Esophagus muscularis mucosa (tissue), 4 donors: ENCODE data around the gene CHRNB4. TPM values are rescaled to one million over a fixed set of nuclear protein-coding genes. Genes with fewer than 3 reads are reported as not detected.

Experiments
- DNase-seq: peaks from one replicate; pipeline ENCODE4 v3.0.0-alpha.2; 2017; ENCODE audit errors: extremely low spot score
- H3K27ac ChIP-seq, 4 donors: fragments of 200-600 bp; sonication (generic); replicated peaks in 1 of 4; 1 replicate in 3 of 4; 2 replicates in 1 of 4; pipeline ENCODE4 v1.5.1; 2016 to 2019; ENCODE audit warnings: mild to moderate bottlenecking in 1 of 4
- H3K27me3 ChIP-seq, 4 donors: fragments of 200-600 bp; sonication (generic); one replicate each; pipeline versions ENCODE4 v1.5.1 to v1.6.0; 2016 to 2019
- H3K36me3 ChIP-seq, 4 donors: fragments of 200-600 bp; sonication (generic); one replicate each; pipeline ENCODE4 v1.5.1; 2016 to 2019
- H3K4me1 ChIP-seq, 4 donors: fragments of 200-600 bp; sonication (generic); one replicate each; pipeline ENCODE4 v1.5.1; 2016 to 2019
- H3K4me3 ChIP-seq, 4 donors: fragments of 200-600 bp; sonication (generic); 1 replicate in 2 of 4; 2 replicates in 2 of 4; pipeline ENCODE4 v1.5.1; 2016 to 2019; ENCODE audit warnings: mild to moderate bottlenecking in 4 of 4, moderate library complexity in 1 of 4
- H3K9me3 ChIP-seq, 4 donors: fragments of 200-600 bp; sonication (generic); 1 replicate in 3 of 4; 2 replicates in 1 of 4; pipeline ENCODE4 v1.5.1; 2016 to 2019
- CTCF ChIP-seq, 3 experiments: fragments of 200-600 bp in 2 of 3; fragments of 450-650 bp in 1 of 3; sonication (generic) in 2 of 3; IDR thresholded peaks; one replicate each; pipeline ENCODE4 v1.5.1; 2017 to 2019; ENCODE audit warnings: antibody characterized with exemption in 3 of 3, mild to moderate bottlenecking in 2 of 3, moderate library complexity in 1 of 3
- EP300 ChIP-seq: sonication (generic); formaldehyde crosslinking; IDR thresholded peaks from one replicate; pipeline ENCODE4 v1.6.1; 2017; ENCODE audit warnings: antibody characterized with exemption
- POLR2A ChIP-seq: fragments of 450-650 bp; IDR thresholded peaks from one replicate; pipeline ENCODE4 v1.6.1; 2017; ENCODE audit warnings: antibody characterized with exemption, moderate library complexity, mild to moderate bottlenecking, low read depth
- POLR2AphosphoS5 ChIP-seq, 2 donors: sonication (generic); formaldehyde crosslinking; IDR thresholded peaks; one replicate each; pipeline ENCODE4 v1.6.1; 2017; ENCODE audit warnings: antibody characterized with exemption in 2 of 2
- WGBS: methylation state at CpG from one replicate; pipeline ENCODE4 v1.1.5; 2018; 5-methylcytosine and 5-hydroxymethylcytosine counted together
- intact Hi-C: fragments of 100-400 bp; cut with DNase I; formaldehyde crosslinking; loops from one replicate; pipeline ENCODE4 v1.15.1; 2023
- small RNA-seq, 3 donors: library from RNA; depleted of rRNA; stranded (forward); fragments of <200 nt; gene quantifications; one replicate each; pipeline ENCODE3, GENCODE V24; 2016
- total RNA-seq, 4 donors: library from RNA; depleted of rRNA; stranded (reverse); fragments of >200 nt; gene quantifications; one replicate each; pipeline versions ENCODE4 v1.1.0 to v1.2.1, GENCODE V29; 2016

The CHRNB4 gene
- total RNA-seq, 4 donors from 2014 or later = 0.26 to 0.50 (median 0.34) TPM; not detected in 1

- no peaks in the 10 kb centered on the region for H3K27me3 ChIP-seq
- no peak for DNase-seq
- WGBS = 100% methylated on average over 1 of the region's 1 CpG
Observed at GRCh38 chr15:78597583-78597982, 43.4 kb downstream of the CHRNB4 start.

GRCh38 chr15:78574944-78575343 is 66.1 kb downstream of the CHRNB4 start:
- Histone ChIP-seq H3K27me3 (peaks cover 0 to 7% (median 0%) of the 10 kb centered on the region in 4 donors), H3K4me3 (no peak overlapping the region), H3K4me1 (no peaks in the 10 kb centered on the region), H3K27ac (no peak overlapping the region), H3K9me3 (no peaks in the 10 kb centered on the region), H3K36me3 (no peaks in the 10 kb centered on the region)
- whole genome bisulfite sequencing = 100% methylated on average over 1 of the region's 1 CpG
- intact Hi-C loops = no loop called here
- no peak for DNase-seq
- TF ChIP-seq CTCF (IDR thresholded peaks at IDR 0.05) (no peak), POLR2AphosphoS5 (IDR thresholded peaks at IDR 0.05) (no peak), POLR2A (no peak), EP300 (no peak)

More at GRCh38 chr15:78597583-78597982, 43.4 kb downstream of the CHRNB4 start:
- Histone ChIP-seq H3K4me1 (no peaks in the 10 kb centered on the region), H3K27ac (no peak overlapping the region), H3K36me3 (no peaks in the 10 kb centered on the region), H3K4me3 (no peak overlapping the region), H3K9me3 (no peaks in the 10 kb centered on the region)
- intact Hi-C loops = no loop called here
- TF ChIP-seq EP300 (no peak), POLR2A (no peak), CTCF (IDR thresholded peaks at IDR 0.05) (no peak), POLR2AphosphoS5 (IDR thresholded peaks at IDR 0.05) (no peak)

Small RNAs within 50 kb of the gene (small RNA-seq; reads per million reads assigned to genes)
- gene AC067863.2 = 0 reads per million in 3 donors

Other genes starting within 250 kb of the CHRNB4 start
- gene IREB2, start 203.0 kb downstream of the CHRNB4 start, total RNA-seq = 10 to 100 TPM; 17.5 to 23.7 (median 19.4) TPM
- gene HYKK, start 133.6 kb downstream of the CHRNB4 start, total RNA-seq = 1 to 10 TPM; 5.8 to 8.6 (median 7.6) TPM
- 100 to 1,000 TPM; 103 to 135 (median 117) TPM for gene PSMA4, start 100.8 kb downstream of the CHRNB4 start, total RNA-seq
- 1 to 10 TPM in 1 of 4 donors, under 1 TPM in 3; 0.80 to 1.2 (median 0.98) TPM for gene CHRNA5, start 75.7 kb downstream of the CHRNB4 start, total RNA-seq
- 1 to 10 TPM; 1.9 to 3.5 (median 3.1) TPM for gene CHRNA3, start 20.2 kb downstream of the CHRNB4 start, total RNA-seq
- 1 to 10 TPM; 2.0 to 4.6 (median 2.3) TPM for gene ADAMTS7, start 170.3 kb upstream of the CHRNB4 start, total RNA-seq
- gene MORF4L1, start 231.7 kb upstream of the CHRNB4 start, total RNA-seq = 100 to 1,000 TPM; 371 to 476 (median 392) TPM